ENCODE data around the gene SEMA4G.

SEMA4G gene

GRCh38 chr10:100939763-100940344 is 29.4 kb upstream of the SEMA4G start:
- DNase-seq (ENCODE audit: low read depth) = no peak

GRCh38 chr10:100942229-100942628 is 27.1 kb upstream of the SEMA4G start:
- no peak overlapping the region for H3K4me3 ChIP-seq (ENCODE audit: low read depth, low read length)
- DNase-seq (ENCODE audit: low read depth) = no peak
- no peak for TF ChIP-seq CTCF (IDR thresholded peaks at IDR 0.05; ENCODE audit: insufficient read depth, low read depth, low read length, missing control alignments)

More at GRCh38 chr10:100939763-100940344, 29.4 kb upstream of the SEMA4G start:
- no peak overlapping the region for H3K4me3 ChIP-seq (ENCODE audit: low read depth, low read length)
- no peak for TF ChIP-seq CTCF (IDR thresholded peaks at IDR 0.05; ENCODE audit: insufficient read depth, low read depth, low read length, missing control alignments)

GRCh38 chr10:100943508-100943907 is 25.8 kb upstream of the SEMA4G start:
- no peak for TF ChIP-seq CTCF (IDR thresholded peaks at IDR 0.05; ENCODE audit: insufficient read depth, low read depth, low read length, missing control alignments)
- no peak overlapping the region for H3K4me3 ChIP-seq (ENCODE audit: low read depth, low read length)
- no peak for DNase-seq (ENCODE audit: low read depth)

GRCh38 chr10:100945754-100946153 is 23.6 kb upstream of the SEMA4G start:
- no peak overlapping the region for H3K4me3 ChIP-seq (ENCODE audit: low read depth, low read length)
- DNase-seq (ENCODE audit: low read depth) = no peak
- TF ChIP-seq CTCF (IDR thresholded peaks at IDR 0.05; ENCODE audit: insufficient read depth, low read depth, low read length, missing control alignments) = no peak

- no peak for TF ChIP-seq CTCF (IDR thresholded peaks at IDR 0.05; ENCODE audit: insufficient read depth, low read depth, low read length, missing control alignments)
- DNase-seq (ENCODE audit: low read depth) = no peak
- no peak overlapping the region for H3K4me3 ChIP-seq (ENCODE audit: low read depth, low read length)
Measured at GRCh38 chr10:100948916-100949315, 20.4 kb upstream of the SEMA4G start.

- TF ChIP-seq CTCF (IDR thresholded peaks at IDR 0.05; ENCODE audit: insufficient read depth, low read depth, low read length, missing control alignments) = no peak
- no peak overlapping the region for H3K4me3 ChIP-seq (ENCODE audit: low read depth, low read length)
- DNase-seq (ENCODE audit: low read depth) = no peak
Measured at GRCh38 chr10:100960251-100960650, 9.1 kb upstream of the SEMA4G start.
